Cardiac fibroblast (primary cell): ENCODE results near the gene LAT.
"Not testable (repeated sequence)": the region's sequence is repeated elsewhere in the genome, so short reads cannot be mapped to it uniquely, and the experiment has no call there.

Experiments used
- DNase-seq, 2 donors: peaks; one replicate each; pipeline versions ENCODE4 v3.0.0 to v3.0.0-alpha.2; 2010; ENCODE audit warnings: low read depth in 2 of 2
- H3K4me3 ChIP-seq, 2 donors: replicated peaks in 1 of 2; 1 replicate in 1 of 2; 2 replicates in 1 of 2; pipeline ENCODE4 v1.5.1; 2011; ENCODE audit warnings: low read depth in 2 of 2, low read length in 2 of 2, mild to moderate bottlenecking in 2 of 2, moderate library complexity in 1 of 2
- CTCF ChIP-seq: IDR thresholded peaks from one replicate; pipeline ENCODE4 v1.5.1; 2011; ENCODE audit warnings: low read depth, mild to moderate bottlenecking, low read length, inconsistent platforms

LAT gene

GRCh38 chr16:28964072-28964471 is 20.8 kb upstream of the LAT start:
- TF ChIP-seq CTCF: no peak
- no peak overlapping the region for H3K4me3 ChIP-seq
- no peak for DNase-seq

- no peak overlapping the region for H3K4me3 ChIP-seq
- no peak for DNase-seq
- no peak for TF ChIP-seq CTCF
These were observed 20.4 kb upstream of the LAT start for GRCh38 chr16:28964496-28964895.

GRCh38 chr16:28967156-28967555 is 17.7 kb upstream of the LAT start:
- no peak for DNase-seq
- H3K4me3 ChIP-seq: no peak overlapping the region
- no peak for TF ChIP-seq CTCF

- H3K4me3 ChIP-seq, DNase-seq: not testable (repeated sequence)
These were observed 15.2 kb upstream of the LAT start for GRCh38 chr16:28969696-28970095.

- peak; percentile 74 to 80 for DNase-seq
- peak overlapping the region; percentile 99 for H3K4me3 ChIP-seq
- peak; percentile 85 for TF ChIP-seq CTCF
These were observed 10.8 kb upstream of the LAT start for GRCh38 chr16:28974007-28974436.

- TF ChIP-seq CTCF: no peak
- H3K4me3 ChIP-seq: peak within 1 kb of the TSS; percentile 99
- peak; percentile 97 to 98 for DNase-seq
These were observed 10.3 kb upstream of the LAT start, which contains the start of gene SPNS1 for GRCh38 chr16:28974437-28975157. SPNS1 (plus strand) TSS chr16:28974778; CDS start chr16:28975152, 374 bp downstream.

GRCh38 chr16:28975158-28975599 is 9.7 kb upstream of the LAT start:
- H3K4me3 ChIP-seq: peak overlapping the region; percentile 99
- TF ChIP-seq CTCF: no peak
- DNase-seq: no peak
